CD4-positive, alpha-beta T cell (primary cell): ENCODE measurements around the gene MAB21L4. TPM values are rescaled to one million over a fixed set of nuclear protein-coding genes. Genes with fewer than 3 reads are reported as not detected.

Experiments used
- ATAC-seq: fragments of 200-7000 bp; cut with Tn5 transposase; one replicate; pipeline ENCODE4 v1.10.0; 2022; ENCODE audit warnings: mild to moderate bottlenecking; ENCODE audit not compliant: poor library complexity
- CTCF ChIA-PET: fragments of 350-600 bp; sonication (Branson Sonifier 250); formaldehyde crosslinking; loops from one replicate; lab custom pipeline; 2021; ENCODE audit warnings: antibody characterized with exemption, inconsistent platforms; lab: Charles Lee
- POLR2A ChIA-PET: fragments of 350-600 bp; sonication (Branson Sonifier 250); formaldehyde crosslinking; loops from one replicate; lab custom pipeline; 2021; ENCODE audit warnings: antibody characterized with exemption, inconsistent platforms; lab: Charles Lee
- DNase-seq, 14 experiments: peaks; one replicate each; pipeline ENCODE4 v3.0.0-alpha.2; 2013 to 2020; ENCODE audit warnings: mixed read lengths in 2 of 14
- H3K27ac ChIP-seq, 2 donors: one replicate each; pipeline versions ENCODE4 v1.5.1 to v1.7.0; 2013; ENCODE audit warnings: low read length in 2 of 2, low read depth in 1 of 2, mild to moderate bottlenecking in 1 of 2
- H3K27me3 ChIP-seq, 2 experiments: 1 replicate in 1 of 2; 2 replicates in 1 of 2; pipeline versions ENCODE4 v1.6.1 to v1.7.0; 2013; ENCODE audit warnings: low read length in 2 of 2, control low read depth in 1 of 2, mild to moderate bottlenecking in 1 of 2, moderate library complexity in 1 of 2; ENCODE audit not compliant: insufficient read depth in 2 of 2, control insufficient read depth in 1 of 2
- H3K36me3 ChIP-seq: one replicate; pipeline ENCODE4 v1.6.1; 2013; ENCODE audit warnings: low read length, control low read depth; ENCODE audit not compliant: insufficient read depth
- H3K4me1 ChIP-seq: one replicate; pipeline ENCODE4 v1.6.1; 2013; ENCODE audit warnings: low read length, control low read depth; ENCODE audit not compliant: insufficient read depth
- H3K4me3 ChIP-seq: one replicate; pipeline ENCODE4 v1.5.1; 2013; ENCODE audit warnings: mild to moderate bottlenecking, low read length, moderate library complexity
- H3K9me3 ChIP-seq, 2 experiments: 1 replicate in 1 of 2; 2 replicates in 1 of 2; pipeline versions ENCODE4 v1.6.1 to v1.7.0; 2013; ENCODE audit warnings: low read length in 2 of 2, mild to moderate bottlenecking in 2 of 2, control low read depth in 1 of 2, moderate library complexity in 1 of 2; ENCODE audit not compliant: control insufficient read depth in 1 of 2, insufficient read depth in 1 of 2
- H3K27ac Mint-ChIP-seq: one replicate; pipeline ENCODE4 v1.8.0; 2020; ENCODE audit warnings: mixed read lengths
- H3K27me3 Mint-ChIP-seq: one replicate; pipeline ENCODE4 v1.8.0; 2021; ENCODE audit warnings: mixed read lengths
- H3K36me3 Mint-ChIP-seq: one replicate; pipeline ENCODE4 v1.8.0; 2021; ENCODE audit warnings: low read depth, mixed read lengths
- H3K4me1 Mint-ChIP-seq: one replicate; pipeline ENCODE4 v1.8.0; 2021; ENCODE audit warnings: low read depth, mixed read lengths
- H3K4me3 Mint-ChIP-seq: one replicate; pipeline ENCODE4 v1.8.0; 2020; ENCODE audit warnings: mild to moderate bottlenecking, mixed read lengths
- H3K9me3 Mint-ChIP-seq: one replicate; pipeline ENCODE4 v1.8.0; 2020; ENCODE audit warnings: mixed read lengths
- CTCF ChIP-seq: fragments of 200-600 bp; IDR thresholded peaks from one replicate; pipeline ENCODE4 v1.8.0; 2022; ENCODE audit warnings: antibody characterized with exemption, mild to moderate bottlenecking
- intact Hi-C, 2 experiments: fragments of 100-400 bp; cut with DNase I in 1 of 2; cut with micrococcal nuclease in 1 of 2; formaldehyde crosslinking; loops; one replicate each; pipeline versions ENCODE4 v1.15.1 to v1.9.0; 2023 to 2025; cut with DNase I, micrococcal nuclease
- total RNA-seq, 174 experiments: library from RNA in 2 of 174; stranded (reverse) in 2 of 174; gene quantifications; one replicate each; pipeline ENCODE4 v1.2.3 and lab custom pipeline; 2021 to 2026

Gene MAB21L4
- total RNA-seq, 2 experiments from 2014 or later = not detected

GRCh38 chr2:240925568-240926515, 29.9 kb upstream of the MAB21L4 start:
- ChIA-PET POLR2A (no interaction called here), CTCF (no interaction called here)
- Mint-ChIP-seq H3K27ac (no peak overlapping the region), H3K4me3 (no peak overlapping the region), H3K4me1 (no peaks in the 10 kb centered on the region), H3K9me3 (no peaks in the 10 kb centered on the region), H3K27me3 (no peaks in the 10 kb centered on the region), H3K36me3 (no peaks in the 10 kb centered on the region)
- Histone ChIP-seq H3K27me3 (no peaks in the 10 kb centered on the region), H3K4me1 (no peaks in the 10 kb centered on the region), H3K36me3 (no peaks in the 10 kb centered on the region), H3K9me3 (no peaks in the 10 kb centered on the region), H3K4me3 (no peak overlapping the region), H3K27ac (no peak overlapping the region)
- ATAC-seq (no peak), DNase-seq (peak in 2 of 14 experiments; percentile 13 to 26)
- TF ChIP-seq CTCF = no peak
- intact Hi-C loops = no loop called here

- no peaks in the 10 kb centered on the region for H3K27me3 ChIP-seq
- no peaks in the 10 kb centered on the region for H3K4me1 ChIP-seq
- intact Hi-C loops = no loop called here
- H3K27ac ChIP-seq = no peak overlapping the region
- no peak for TF ChIP-seq CTCF
- Mint-ChIP-seq H3K4me1 (no peaks in the 10 kb centered on the region), H3K4me3 (no peak overlapping the region), H3K27me3 (no peaks in the 10 kb centered on the region), H3K9me3 (no peaks in the 10 kb centered on the region), H3K27ac (no peak overlapping the region), H3K36me3 (no peaks in the 10 kb centered on the region)
- H3K9me3 ChIP-seq = no peaks in the 10 kb centered on the region
- no peak overlapping the region for H3K4me3 ChIP-seq
- ChIA-PET CTCF (no interaction called here), POLR2A (no interaction called here)
- ATAC-seq (peak; percentile 39), DNase-seq (peak in 3 of 14 experiments; percentile 21 to 37 (median 30))
- no peaks in the 10 kb centered on the region for H3K36me3 ChIP-seq
Measured at GRCh38 chr2:240925191-240925567, 29.2 kb upstream of the MAB21L4 start.

- H3K36me3 ChIP-seq = no peaks in the 10 kb centered on the region
- no peaks in the 10 kb centered on the region for H3K36me3 Mint-ChIP-seq
- H3K4me3 Mint-ChIP-seq = no peak overlapping the region
- no peak overlapping the region for H3K27ac Mint-ChIP-seq
- no peaks in the 10 kb centered on the region for H3K9me3 Mint-ChIP-seq
- no peak overlapping the region for H3K4me3 ChIP-seq
- ChIA-PET POLR2A (no interaction called here), CTCF (no interaction called here)
- intact Hi-C loops = no loop called here
- no peaks in the 10 kb centered on the region for H3K4me1 ChIP-seq
- no peak for TF ChIP-seq CTCF
- no peaks in the 10 kb centered on the region for H3K9me3 ChIP-seq
- H3K27ac ChIP-seq = no peak overlapping the region
- no peaks in the 10 kb centered on the region for H3K27me3 Mint-ChIP-seq
- no peaks in the 10 kb centered on the region for H3K4me1 Mint-ChIP-seq
- H3K27me3 ChIP-seq = no peaks in the 10 kb centered on the region
- DNase-seq (peak in 2 of 14 experiments; percentile 3 to 30), ATAC-seq (no peak)
Measured at GRCh38 chr2:240922982-240923537, 27.1 kb upstream of the MAB21L4 start.
